Kidney epithelial cell (primary cell): ENCODE results near the gene STXBP6. TPM values are rescaled to one million over a fixed set of nuclear protein-coding genes. Genes with fewer than 3 reads are reported as not detected.
A peak's percentile ranks its signal among the peaks of the same experiment; 100 is the strongest.
"Not testable (repeated sequence)": the region's sequence is repeated elsewhere in the genome, so short reads cannot be mapped to it uniquely, and the experiment has no call there.

Experiments used
- DNase-seq: peaks from one replicate; pipeline ENCODE4 v3.0.0-alpha.2; 2010; ENCODE audit warnings: low read depth
- H3K27me3 ChIP-seq: 2 replicates; pipeline ENCODE4 v1.6.0; 2011; ENCODE audit warnings: low read length; ENCODE audit not compliant: control insufficient read depth, insufficient read depth
- H3K36me3 ChIP-seq: 2 replicates; pipeline ENCODE4 v1.5.1; 2011; ENCODE audit warnings: low read length; ENCODE audit not compliant: control insufficient read depth, insufficient read depth
- H3K4me3 ChIP-seq: 2 replicates; pipeline ENCODE4 v1.5.1; 2011; ENCODE audit warnings: low read depth, mild to moderate bottlenecking, control low read depth, low read length
- total RNA-seq: library from RNA; depleted of rRNA; stranded (reverse); fragments of >200 nt; gene quantifications from 2 replicates; pipeline ENCODE4 v1.2.3, GENCODE V29; 2015
- TF ChIP-seq, protein P1 (sequence below): IDR thresholded peaks from 2 replicates; pipeline ENCODE4 v1.5.1; 2011; ENCODE audit warnings: mild to moderate bottlenecking, moderate library complexity, low read length, control low read depth, inconsistent platforms; ENCODE audit not compliant: insufficient read depth, poor library complexity, severe bottlenecking

STXBP6 gene
- total RNA-seq, 1 donor from 2014 or later: 0.38 TPM

DNA sequence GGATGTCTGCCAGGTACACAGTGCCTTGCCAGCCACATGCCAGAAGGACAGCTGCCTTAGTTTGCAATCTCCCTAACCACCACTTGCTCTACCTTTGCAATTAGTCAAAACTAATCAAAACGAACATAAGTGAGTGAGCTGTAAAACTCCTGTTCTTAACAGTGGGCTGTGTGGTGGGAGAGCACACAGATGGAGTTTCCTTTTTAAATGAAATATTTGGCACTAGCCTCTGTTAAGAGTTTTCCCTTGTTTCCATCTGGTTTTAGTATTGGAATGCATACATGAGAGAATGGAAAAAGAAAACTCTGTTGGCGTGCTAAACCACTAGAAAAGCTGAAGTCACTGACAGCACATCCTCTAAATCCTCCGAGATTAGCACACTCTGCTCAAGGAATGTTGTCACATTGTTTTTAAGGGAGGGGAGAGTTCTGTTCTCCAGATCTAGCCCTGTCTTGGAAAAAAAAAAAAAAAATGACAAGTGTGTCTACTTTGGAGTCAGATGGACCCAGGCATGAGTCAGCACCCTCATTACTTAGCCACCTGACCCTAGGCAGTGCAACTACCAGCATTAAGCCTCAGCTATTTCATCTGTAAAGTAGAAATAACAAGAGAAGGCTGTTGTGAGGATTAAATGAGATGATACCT, 83.9 kb downstream of the STXBP6 start:
- Histone ChIP-seq H3K4me3 (no peak overlapping the region), H3K27me3 (no peaks in the 10 kb centered on the region), H3K36me3 (no peaks in the 10 kb centered on the region)
- DNase-seq: peak; percentile 29
- TF ChIP-seq, protein P1, sequence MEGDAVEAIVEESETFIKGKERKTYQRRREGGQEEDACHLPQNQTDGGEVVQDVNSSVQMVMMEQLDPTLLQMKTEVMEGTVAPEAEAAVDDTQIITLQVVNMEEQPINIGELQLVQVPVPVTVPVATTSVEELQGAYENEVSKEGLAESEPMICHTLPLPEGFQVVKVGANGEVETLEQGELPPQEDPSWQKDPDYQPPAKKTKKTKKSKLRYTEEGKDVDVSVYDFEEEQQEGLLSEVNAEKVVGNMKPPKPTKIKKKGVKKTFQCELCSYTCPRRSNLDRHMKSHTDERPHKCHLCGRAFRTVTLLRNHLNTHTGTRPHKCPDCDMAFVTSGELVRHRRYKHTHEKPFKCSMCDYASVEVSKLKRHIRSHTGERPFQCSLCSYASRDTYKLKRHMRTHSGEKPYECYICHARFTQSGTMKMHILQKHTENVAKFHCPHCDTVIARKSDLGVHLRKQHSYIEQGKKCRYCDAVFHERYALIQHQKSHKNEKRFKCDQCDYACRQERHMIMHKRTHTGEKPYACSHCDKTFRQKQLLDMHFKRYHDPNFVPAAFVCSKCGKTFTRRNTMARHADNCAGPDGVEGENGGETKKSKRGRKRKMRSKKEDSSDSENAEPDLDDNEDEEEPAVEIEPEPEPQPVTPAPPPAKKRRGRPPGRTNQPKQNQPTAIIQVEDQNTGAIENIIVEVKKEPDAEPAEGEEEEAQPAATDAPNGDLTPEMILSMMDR: no peak

DNA sequence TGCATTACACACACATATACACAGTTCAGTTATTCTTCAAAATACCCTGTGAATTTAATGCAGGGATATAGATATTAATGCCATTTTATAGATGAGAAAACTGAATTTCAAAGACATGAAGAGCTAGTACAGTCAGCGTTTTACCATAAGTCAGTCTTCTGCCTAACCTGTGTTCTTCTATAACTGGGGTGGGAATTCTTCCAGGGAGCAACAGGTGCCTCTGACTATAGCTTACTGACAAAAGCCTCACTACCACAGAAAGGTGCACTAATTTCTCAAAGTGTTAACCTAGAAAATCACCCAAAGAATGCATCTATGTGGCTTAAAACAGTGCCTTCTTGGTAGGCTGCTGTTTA, 84.4 kb downstream of the STXBP6 start:
- H3K4me3 ChIP-seq: no peak overlapping the region
- no peak for DNase-seq
- TF ChIP-seq, protein P1: no peak
- H3K36me3 ChIP-seq: no peaks in the 10 kb centered on the region
- H3K27me3 ChIP-seq: no peaks in the 10 kb centered on the region

DNA sequence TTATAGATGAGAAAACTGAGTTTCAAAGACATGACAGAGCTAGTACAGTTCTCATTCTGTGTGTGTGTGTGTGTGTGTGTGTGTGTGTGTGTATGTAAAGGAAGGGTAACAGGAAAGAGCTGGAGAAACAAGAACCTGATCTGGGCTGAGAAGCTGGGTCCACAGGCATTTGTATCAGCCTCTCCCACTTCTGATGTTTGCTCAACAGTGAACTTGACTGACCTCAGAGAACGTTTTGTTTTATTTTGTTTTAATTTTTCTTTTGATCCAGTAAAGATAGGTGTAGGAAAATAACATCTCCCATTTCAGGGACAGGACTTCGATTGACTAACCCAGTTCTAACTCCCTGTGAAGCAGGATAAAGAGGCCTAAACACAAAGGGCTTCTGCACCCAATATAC, 85.4 kb downstream of the STXBP6 start:
- Histone ChIP-seq H3K4me3 (no peak overlapping the region), H3K27me3 (no peaks in the 10 kb centered on the region), H3K36me3 (no peaks in the 10 kb centered on the region)
- DNase-seq: no peak
- TF ChIP-seq, protein P1: no peak

DNA sequence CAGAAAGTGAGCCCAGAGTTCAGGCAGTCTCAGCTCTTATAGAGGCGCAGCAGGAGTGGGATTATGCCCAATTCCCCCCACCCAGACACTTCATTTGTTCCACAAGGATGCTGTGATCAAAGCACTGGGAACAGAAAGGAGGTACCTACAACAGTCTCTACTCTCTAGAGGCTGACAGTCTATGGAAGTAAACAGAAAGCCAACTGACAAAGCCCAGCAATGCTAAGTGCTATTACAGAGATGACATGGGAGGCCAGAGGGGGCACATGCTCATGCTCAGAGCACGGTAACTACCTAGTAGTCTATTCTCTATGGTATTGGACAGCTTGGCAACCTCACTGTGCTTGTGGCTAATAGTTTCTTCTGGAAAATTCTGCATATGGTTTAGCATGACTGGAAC, 85.9 kb downstream of the STXBP6 start:
- DNase-seq: no peak
- H3K27me3 ChIP-seq: no peaks in the 10 kb centered on the region
- no peaks in the 10 kb centered on the region for H3K36me3 ChIP-seq
- TF ChIP-seq, protein P1: no peak
- H3K4me3 ChIP-seq: no peak overlapping the region

DNA sequence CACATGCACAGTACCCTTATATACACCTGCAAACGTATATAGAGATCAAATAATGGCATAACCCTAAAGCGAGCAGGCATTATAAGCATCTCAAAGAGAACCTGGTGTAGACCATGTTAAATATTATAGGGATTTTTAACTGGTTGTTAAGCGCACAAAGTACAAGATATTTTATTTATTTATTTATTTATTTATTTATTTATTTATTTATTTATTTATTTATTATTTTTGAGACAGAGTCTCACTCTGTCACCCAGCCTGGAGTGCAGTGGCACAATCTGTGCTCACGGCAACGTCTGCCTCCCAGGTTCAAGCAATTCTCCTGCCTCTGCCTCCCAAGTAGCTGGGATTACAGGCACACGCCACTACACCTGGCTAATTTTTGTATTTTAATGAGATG, 87.8 kb downstream of the STXBP6 start:
- DNase-seq: not testable (repeated sequence)

DNA sequence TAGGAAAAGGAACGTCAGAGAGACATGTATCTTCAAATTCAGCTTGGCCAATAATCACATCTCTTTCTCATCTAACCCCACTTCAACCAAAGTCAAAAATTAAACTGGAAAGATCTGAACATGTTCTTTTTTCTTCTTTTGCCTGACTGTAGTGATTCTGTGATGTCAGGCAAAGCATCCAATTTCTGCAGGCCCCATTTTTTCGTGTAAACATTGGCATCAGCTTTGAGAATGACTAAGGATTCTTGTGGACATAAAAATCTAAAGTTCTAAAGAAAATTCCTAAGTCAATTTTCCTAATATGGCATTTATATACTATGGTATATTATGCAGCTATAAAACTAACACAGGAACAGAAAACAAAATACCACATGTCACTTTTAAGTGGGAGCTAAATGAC, 89.1 kb downstream of the STXBP6 start:
- Histone ChIP-seq H3K36me3 (no peaks in the 10 kb centered on the region), H3K27me3 (no peaks in the 10 kb centered on the region), H3K4me3 (no peak overlapping the region)
- TF ChIP-seq, protein P1: no peak
- DNase-seq: no peak

More for the DNA sequence above, 87.8 kb downstream of the STXBP6 start:
- H3K27me3 ChIP-seq, H3K4me3 ChIP-seq, H3K36me3 ChIP-seq: not testable (repeated sequence)
